Neural crest cell (in vitro differentiated cells): ENCODE measurements around the gene NR0B2. TPM values are rescaled to one million over a fixed set of nuclear protein-coding genes. Genes with fewer than 3 reads are reported as not detected.
"Not testable (repeated sequence)": the region's sequence is repeated elsewhere in the genome, so short reads cannot be mapped to it uniquely, and the experiment has no call there.

Experiments used
- DNase-seq: peaks from one replicate; pipeline ENCODE4 v3.0.0; 2021; ENCODE audit warnings: low read depth, mixed read lengths, low spot score
- H3K27ac Mint-ChIP-seq: one replicate; pipeline ENCODE4 v1.8.0; 2021; ENCODE audit warnings: mild to moderate bottlenecking, mixed read lengths; ENCODE audit not compliant: unreplicated experiment
- H3K27me3 Mint-ChIP-seq: 2 replicates; pipeline ENCODE4 v1.8.0; 2021; ENCODE audit warnings: low read depth, mild to moderate bottlenecking, mixed read lengths
- H3K36me3 Mint-ChIP-seq: 2 replicates; pipeline ENCODE4 v1.8.0; 2021; ENCODE audit warnings: low read depth, mild to moderate bottlenecking, mixed read lengths
- H3K4me1 Mint-ChIP-seq: 2 replicates; pipeline ENCODE4 v1.8.0; 2021; ENCODE audit warnings: mixed read lengths
- H3K4me3 Mint-ChIP-seq: one replicate; pipeline ENCODE4 v1.8.0; 2021; ENCODE audit warnings: mild to moderate bottlenecking, mixed read lengths
- H3K9me3 Mint-ChIP-seq: 2 replicates; pipeline ENCODE4 v1.8.0; 2021; ENCODE audit warnings: mixed read lengths
- CTCF ChIP-seq: fragments of 200-600 bp; sonication (generic); conservative IDR thresholded peaks from 2 replicates; pipeline ENCODE4 v1.5.0; 2021; ENCODE audit warnings: antibody characterized with exemption, mild to moderate bottlenecking
- total RNA-seq: library from RNA; stranded (reverse); gene quantifications from 2 replicates; pipeline ENCODE4 v1.2.1, GENCODE V29; 2021

Gene NR0B2
- total RNA-seq, 1 donor from 2014 or later: not detected

DNA sequence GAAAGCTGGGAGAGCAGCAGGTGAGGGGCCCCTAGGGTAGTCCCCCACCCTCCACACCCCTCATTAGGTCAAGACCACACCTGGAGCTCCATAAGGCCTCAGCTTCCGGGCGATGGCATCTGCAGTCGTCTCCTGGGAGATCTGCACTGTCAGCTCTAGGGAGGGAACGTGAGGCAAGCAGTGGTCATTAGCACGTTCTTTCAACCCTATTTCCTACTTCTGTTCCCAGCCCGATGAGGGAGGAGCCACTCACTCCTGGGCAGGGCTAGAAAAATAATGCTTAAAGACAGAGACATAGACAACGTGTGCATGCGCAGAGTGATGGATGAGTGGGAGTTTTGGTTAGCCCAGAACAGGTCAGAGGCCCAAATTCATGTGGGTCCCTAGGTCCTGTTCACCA is 36.8 kb upstream of the NR0B2 start:
- peak overlapping the region; percentile 14 for H3K4me3 Mint-ChIP-seq
- no peak for DNase-seq
- no peaks in the 10 kb centered on the region for H3K9me3 Mint-ChIP-seq
- no peak for TF ChIP-seq CTCF
- H3K27ac Mint-ChIP-seq: no peak overlapping the region
- H3K4me1 Mint-ChIP-seq: no peaks in the 10 kb centered on the region
- H3K36me3 Mint-ChIP-seq: peaks cover 2% of the 10 kb centered on the region
- peaks cover 14% of the 10 kb centered on the region for H3K27me3 Mint-ChIP-seq

GRCh38 chr1:26949926-26950319 is 36.1 kb upstream of the NR0B2 start:
- no peaks in the 10 kb centered on the region for H3K9me3 Mint-ChIP-seq
- no peak overlapping the region for H3K4me3 Mint-ChIP-seq
- no peak overlapping the region for H3K27ac Mint-ChIP-seq
- H3K36me3 Mint-ChIP-seq: peaks cover 9% of the 10 kb centered on the region
- H3K4me1 Mint-ChIP-seq: no peaks in the 10 kb centered on the region
- no peak for TF ChIP-seq CTCF
- peaks cover 7% of the 10 kb centered on the region for H3K27me3 Mint-ChIP-seq
- DNase-seq: no peak

GRCh38 chr1:26949266-26949925 is 35.6 kb upstream of the NR0B2 start:
- Mint-ChIP-seq H3K9me3 (no peaks in the 10 kb centered on the region), H3K27me3 (peaks cover 7% of the 10 kb centered on the region), H3K27ac (no peak overlapping the region), H3K36me3 (peaks cover 9% of the 10 kb centered on the region), H3K4me3 (no peak overlapping the region), H3K4me1 (no peaks in the 10 kb centered on the region)
- no peak for TF ChIP-seq CTCF
- no peak for DNase-seq

DNA sequence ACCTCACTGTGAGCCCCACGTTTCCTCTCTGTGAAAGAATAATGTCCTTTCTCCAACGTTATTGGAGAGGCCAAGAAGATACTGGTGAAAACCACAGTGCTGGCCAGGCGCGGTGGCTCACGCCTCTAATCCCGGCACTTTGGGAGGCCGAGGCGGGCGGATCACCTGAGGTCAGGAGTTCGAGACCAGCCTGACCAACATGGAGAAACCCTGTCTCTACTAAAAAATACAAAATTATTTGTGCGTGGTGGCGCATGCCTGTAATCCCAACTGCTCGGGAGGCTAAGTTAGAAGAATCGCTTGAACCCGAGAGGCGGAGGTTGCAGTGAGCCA is 34.9 kb upstream of the NR0B2 start:
- H3K27ac Mint-ChIP-seq, H3K4me3 Mint-ChIP-seq, H3K27me3 Mint-ChIP-seq, H3K4me1 Mint-ChIP-seq, H3K36me3 Mint-ChIP-seq, DNase-seq, H3K9me3 Mint-ChIP-seq: not testable (repeated sequence)

DNA sequence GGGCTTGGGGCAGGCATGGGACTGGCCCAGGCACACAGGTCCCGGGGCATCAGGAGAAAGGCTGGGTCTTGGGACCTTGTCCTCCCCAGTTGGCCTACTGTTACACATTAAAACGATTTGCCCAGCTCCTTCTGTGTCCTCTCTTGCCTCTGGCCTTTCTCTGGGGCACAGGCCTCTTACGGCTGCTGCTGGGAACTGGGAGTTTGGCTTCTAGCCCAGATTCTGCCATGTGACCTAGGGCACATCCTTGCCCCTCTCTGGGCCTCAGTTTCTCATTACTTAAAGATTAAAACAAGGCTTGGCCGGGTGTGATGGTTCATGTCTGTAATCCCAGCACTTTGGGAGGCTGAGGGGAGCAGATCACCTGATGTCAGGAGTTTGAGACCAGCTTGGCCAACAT is 32.5 kb upstream of the NR0B2 start:
- peaks cover 15% of the 10 kb centered on the region for H3K36me3 Mint-ChIP-seq
- no peak overlapping the region for H3K27ac Mint-ChIP-seq
- peaks cover 4% of the 10 kb centered on the region for H3K27me3 Mint-ChIP-seq
- no peak for DNase-seq
- no peak for TF ChIP-seq CTCF
- H3K9me3 Mint-ChIP-seq: no peaks in the 10 kb centered on the region
- H3K4me3 Mint-ChIP-seq: no peak overlapping the region
- H3K4me1 Mint-ChIP-seq: no peaks in the 10 kb centered on the region

GRCh38 chr1:26945728-26946127 is 32.0 kb upstream of the NR0B2 start:
- Mint-ChIP-seq H3K4me3 (no peak overlapping the region), H3K9me3 (no peaks in the 10 kb centered on the region), H3K4me1 (no peaks in the 10 kb centered on the region), H3K36me3 (peaks cover 15% of the 10 kb centered on the region), H3K27me3 (peaks cover 2% of the 10 kb centered on the region), H3K27ac (no peak overlapping the region)
- DNase-seq: no peak
- no peak for TF ChIP-seq CTCF
